SH-SY5Y (cell line): ENCODE data around the gene INHA.

Source experiments
- GATA2 ChIP-seq: IDR thresholded peaks from 2 replicates; pipeline ENCODE4 v1.6.1; 2011; ENCODE audit warnings: mild to moderate bottlenecking, low read depth, low read length
- GATA3 ChIP-seq: IDR thresholded peaks from 2 replicates; pipeline ENCODE4 v1.6.1; 2011; ENCODE audit warnings: low read depth, mild to moderate bottlenecking, low read length, moderate library complexity

DNA sequence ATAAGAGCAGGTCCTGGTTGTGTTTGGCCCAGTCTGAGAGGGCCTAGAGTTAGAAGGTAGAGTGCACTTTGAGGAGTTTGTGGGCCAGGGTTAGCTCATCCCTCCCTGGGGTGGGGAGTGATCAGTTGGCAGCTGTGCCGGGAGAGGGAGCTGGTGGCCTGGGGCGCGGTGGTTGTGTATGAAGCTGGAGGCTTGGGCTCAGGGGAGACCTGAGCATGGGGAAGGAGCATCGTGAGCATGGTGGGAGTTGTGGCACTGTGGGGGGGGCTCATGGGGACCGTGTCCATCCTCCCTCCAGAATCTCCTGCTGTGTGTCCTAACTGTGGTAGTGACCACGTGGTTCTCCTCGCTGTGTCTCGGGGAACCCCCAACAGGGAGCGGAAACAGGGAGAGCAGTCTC, 39.2 kb downstream of the INHA start:
- no peak for TF ChIP-seq GATA3
- no peak for TF ChIP-seq GATA2
